Measurements from ENCODE around the gene TAPT1. TPM values are rescaled to one million over a fixed set of nuclear protein-coding genes. Genes with fewer than 3 reads are reported as not detected.

Gene TAPT1
- total and polyA plus RNA-seq, 2 of the 13 experiments (the other 11 are each of a cell fraction or from before 2014, with no cell fraction given), result 24.5 to 25.3 TPM

- no peak for TF ChIP-seq NR2C2 (CRISPR knock-in tag; IDR thresholded peaks at IDR 0.05; ENCODE audit: borderline replicate concordance)
- no peak for TF ChIP-seq RBM22 (optimal IDR thresholded peaks at IDR 0.05; ENCODE audit: low read length)
- TF ChIP-seq RCOR2 (CRISPR knock-in tag; IDR thresholded peaks at IDR 0.05), result no peak
- TF ChIP-seq BRF2 (CRISPR knock-in tag; IDR thresholded peaks at IDR 0.05), result no peak
- no peak for TF ChIP-seq FOXA1 (IDR thresholded peaks at IDR 0.05)
- TF ChIP-seq FOXA1 (CRISPR knock-in tag; IDR thresholded peaks at IDR 0.05), result peak; percentile 72
- TF ChIP-seq RARG (CRISPR knock-in tag; IDR thresholded peaks at IDR 0.05; ENCODE audit: low read depth), result no peak
- TF ChIP-seq ASH2L (IDR thresholded peaks at IDR 0.05; ENCODE audit: insufficient read length, low read depth, low read length), result no peak
- no peak for TF ChIP-seq JDP2 (CRISPR knock-in tag; IDR thresholded peaks at IDR 0.05; ENCODE audit: borderline replicate concordance)
- TF ChIP-seq JUNB (CRISPR knock-in tag; IDR thresholded peaks at IDR 0.05; ENCODE audit: borderline replicate concordance), result no peak
- no peak for TF ChIP-seq SIN3B (IDR thresholded peaks at IDR 0.05; ENCODE audit: low read length)
- no peak for TF ChIP-seq ZNF432 (CRISPR knock-in tag; IDR thresholded peaks at IDR 0.05; ENCODE audit: borderline replicate concordance)
- no peak for TF ChIP-seq SOX5 (CRISPR knock-in tag; IDR thresholded peaks at IDR 0.05; ENCODE audit: borderline replicate concordance)
- no peak for TF ChIP-seq FOXC1 (CRISPR knock-in tag; IDR thresholded peaks at IDR 0.05; ENCODE audit: borderline replicate concordance)
- TF ChIP-seq KDM3A (CRISPR knock-in tag; IDR thresholded peaks at IDR 0.05; ENCODE audit: low read depth), result no peak
- no peak for TF ChIP-seq ZNF878 (CRISPR knock-in tag; IDR thresholded peaks at IDR 0.05)
- TF ChIP-seq NR2F2 (IDR thresholded peaks at IDR 0.05; ENCODE audit: borderline replicate concordance, low read depth), result peak; percentile 63
- TF ChIP-seq BCL6 (CRISPR knock-in tag; IDR thresholded peaks at IDR 0.05), result peak; percentile 45; the same call in 1 of the 2 replicates
- TF ChIP-seq PPARG (CRISPR knock-in tag; conservative IDR thresholded peaks at IDR 0.05), result peak; percentile 70
- TF ChIP-seq ZMYM4 (CRISPR knock-in tag; IDR thresholded peaks at IDR 0.05), result 0 out of 2 replicates have a peak, but pooled peaks have one; percentile 31
- no peak for TF ChIP-seq ZFYVE20 (CRISPR knock-in tag; IDR thresholded peaks at IDR 0.05; ENCODE audit: borderline replicate concordance, low read depth)
- no peak for TF ChIP-seq ZNF160 (CRISPR knock-in tag; IDR thresholded peaks at IDR 0.05)
- no peak for TF ChIP-seq ZNF275 (CRISPR knock-in tag; IDR thresholded peaks at IDR 0.05; ENCODE audit: borderline replicate concordance)
- TF ChIP-seq KLF12 (CRISPR knock-in tag; IDR thresholded peaks at IDR 0.05; ENCODE audit: borderline replicate concordance), result no peak
- no peak for TF ChIP-seq POGZ (CRISPR knock-in tag; IDR thresholded peaks at IDR 0.05)
- no peak for TF ChIP-seq ZMYM3 (CRISPR knock-in tag; IDR thresholded peaks at IDR 0.05)
- no peak for TF ChIP-seq HES4 (CRISPR knock-in tag; IDR thresholded peaks at IDR 0.05; ENCODE audit: borderline replicate concordance)
- TF ChIP-seq ZNF484 (CRISPR knock-in tag; IDR thresholded peaks at IDR 0.05; ENCODE audit: borderline replicate concordance, low read depth), result no peak
- no peak for TF ChIP-seq SOX13 (IDR thresholded peaks at IDR 0.05)
- TF ChIP-seq SOX13 (CRISPR knock-in tag; conservative IDR thresholded peaks at IDR 0.05 in 1 of 2, IDR thresholded peaks at IDR 0.05 in 1 of 2), result peak in 1 of 2 experiments; percentile 59; a peak in 2 of 4 replicates
- TF ChIP-seq TBP (CRISPR knock-in tag; IDR thresholded peaks at IDR 0.05), result no peak
Observed at GRCh38 chr4:16253127-16253960, 27.1 kb upstream of the TAPT1 start (continued).

Data from HepG2 (cell line).